Measurements from ENCODE around the gene GLB1L.
"Not testable (repeated sequence)": the region's sequence is repeated elsewhere in the genome, so short reads cannot be mapped to it uniquely, and the experiment has no call there.

GRCh38 chr2:219287116-219287440, 41.8 kb upstream of the GLB1L start:
- TF ChIP-seq EZH2 (IDR thresholded peaks at IDR 0.05; ENCODE audit: insufficient read depth, poor library complexity, severe bottlenecking); EZH2phosphoT487 (IDR thresholded peaks at IDR 0.05; ENCODE audit: insufficient read depth, low read depth): not testable (repeated sequence)
